ENCODE measurements around the gene GNLY.

DNA sequence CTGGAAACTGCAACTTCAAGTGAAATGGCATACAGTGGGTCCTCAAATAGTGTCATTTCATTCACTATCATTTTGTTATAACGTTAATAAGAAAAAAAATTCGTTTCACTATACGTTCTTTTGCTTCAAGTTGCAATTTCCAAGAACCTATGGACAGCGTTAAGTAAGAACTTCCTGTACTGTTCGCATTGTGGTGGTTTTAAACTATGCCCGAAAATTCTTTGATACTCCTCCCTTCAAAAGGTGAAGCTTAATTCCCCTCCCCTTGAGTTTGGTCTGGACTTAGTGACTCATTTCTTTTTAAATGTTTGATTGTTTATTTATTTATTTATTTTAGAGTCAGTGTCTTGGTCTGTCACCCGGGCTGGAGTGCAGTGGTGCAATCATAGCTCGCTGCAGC, 20.7 kb downstream of the GNLY start:
- TF ChIP-seq, protein P1, sequence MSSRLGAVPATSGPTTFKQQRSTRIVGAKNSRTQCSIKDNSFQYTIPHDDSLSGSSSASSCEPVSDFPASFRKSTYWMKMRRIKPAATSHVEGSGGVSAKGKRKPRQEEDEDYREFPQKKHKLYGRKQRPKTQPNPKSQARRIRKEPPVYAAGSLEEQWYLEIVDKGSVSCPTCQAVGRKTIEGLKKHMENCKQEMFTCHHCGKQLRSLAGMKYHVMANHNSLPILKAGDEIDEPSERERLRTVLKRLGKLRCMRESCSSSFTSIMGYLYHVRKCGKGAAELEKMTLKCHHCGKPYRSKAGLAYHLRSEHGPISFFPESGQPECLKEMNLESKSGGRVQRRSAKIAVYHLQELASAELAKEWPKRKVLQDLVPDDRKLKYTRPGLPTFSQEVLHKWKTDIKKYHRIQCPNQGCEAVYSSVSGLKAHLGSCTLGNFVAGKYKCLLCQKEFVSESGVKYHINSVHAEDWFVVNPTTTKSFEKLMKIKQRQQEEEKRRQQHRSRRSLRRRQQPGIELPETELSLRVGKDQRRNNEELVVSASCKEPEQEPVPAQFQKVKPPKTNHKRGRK (CRISPR knock-in tag; IDR thresholded peaks at IDR 0.05): no peak
- no peak for TF ChIP-seq PITX1 (CRISPR knock-in tag; IDR thresholded peaks at IDR 0.05)
- TF ChIP-seq, protein P2, sequence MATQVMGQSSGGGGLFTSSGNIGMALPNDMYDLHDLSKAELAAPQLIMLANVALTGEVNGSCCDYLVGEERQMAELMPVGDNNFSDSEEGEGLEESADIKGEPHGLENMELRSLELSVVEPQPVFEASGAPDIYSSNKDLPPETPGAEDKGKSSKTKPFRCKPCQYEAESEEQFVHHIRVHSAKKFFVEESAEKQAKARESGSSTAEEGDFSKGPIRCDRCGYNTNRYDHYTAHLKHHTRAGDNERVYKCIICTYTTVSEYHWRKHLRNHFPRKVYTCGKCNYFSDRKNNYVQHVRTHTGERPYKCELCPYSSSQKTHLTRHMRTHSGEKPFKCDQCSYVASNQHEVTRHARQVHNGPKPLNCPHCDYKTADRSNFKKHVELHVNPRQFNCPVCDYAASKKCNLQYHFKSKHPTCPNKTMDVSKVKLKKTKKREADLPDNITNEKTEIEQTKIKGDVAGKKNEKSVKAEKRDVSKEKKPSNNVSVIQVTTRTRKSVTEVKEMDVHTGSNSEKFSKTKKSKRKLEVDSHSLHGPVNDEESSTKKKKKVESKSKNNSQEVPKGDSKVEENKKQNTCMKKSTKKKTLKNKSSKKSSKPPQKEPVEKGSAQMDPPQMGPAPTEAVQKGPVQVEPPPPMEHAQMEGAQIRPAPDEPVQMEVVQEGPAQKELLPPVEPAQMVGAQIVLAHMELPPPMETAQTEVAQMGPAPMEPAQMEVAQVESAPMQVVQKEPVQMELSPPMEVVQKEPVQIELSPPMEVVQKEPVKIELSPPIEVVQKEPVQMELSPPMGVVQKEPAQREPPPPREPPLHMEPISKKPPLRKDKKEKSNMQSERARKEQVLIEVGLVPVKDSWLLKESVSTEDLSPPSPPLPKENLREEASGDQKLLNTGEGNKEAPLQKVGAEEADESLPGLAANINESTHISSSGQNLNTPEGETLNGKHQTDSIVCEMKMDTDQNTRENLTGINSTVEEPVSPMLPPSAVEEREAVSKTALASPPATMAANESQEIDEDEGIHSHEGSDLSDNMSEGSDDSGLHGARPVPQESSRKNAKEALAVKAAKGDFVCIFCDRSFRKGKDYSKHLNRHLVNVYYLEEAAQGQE (IDR thresholded peaks at IDR 0.05; ENCODE audit: borderline replicate concordance in 1 of 2, low read depth in 1 of 2, low read length in 2 of 2): no peak
